Hepatocyte (in vitro differentiated cells): Measurements from ENCODE around the gene TTC8. TPM values are rescaled to one million over a fixed set of nuclear protein-coding genes. Genes with fewer than 3 reads are reported as not detected.
"Not testable (repeated sequence)": the region's sequence is repeated elsewhere in the genome, so short reads cannot be mapped to it uniquely, and the experiment has no call there.

Experiments used
- DNase-seq: peaks from one replicate; pipeline ENCODE4 v3.0.0-alpha.2; 2016; ENCODE audit warnings: low spot score
- H2AFZ ChIP-seq: fragments of 200-600 bp; sonication (generic); 2 replicates; pipeline ENCODE4 v1.6.0; 2016; ENCODE audit warnings: antibody characterized with exemption, mild to moderate bottlenecking
- H3K27ac ChIP-seq: fragments of 200-600 bp; sonication (generic); 2 replicates; pipeline ENCODE4 v1.5.1; 2016; ENCODE audit warnings: mild to moderate bottlenecking
- H3K27me3 ChIP-seq: fragments of 200-600 bp; sonication (generic); 2 replicates; pipeline ENCODE4 v1.6.1; 2016
- H3K36me3 ChIP-seq: fragments of 200-600 bp; sonication (generic); replicated peaks from 2 replicates; pipeline ENCODE4 v1.5.1; 2016; ENCODE audit warnings: low read depth; ENCODE audit not compliant: insufficient read depth
- H3K4me1 ChIP-seq: fragments of 200-600 bp; sonication (generic); 2 replicates; pipeline ENCODE4 v1.5.1; 2016; ENCODE audit warnings: mild to moderate bottlenecking, moderate library complexity; ENCODE audit not compliant: insufficient read depth
- H3K4me2 ChIP-seq: fragments of 200-600 bp; sonication (generic); 2 replicates; pipeline ENCODE4 v1.6.0; 2016
- H3K4me3 ChIP-seq: fragments of 200-600 bp; sonication (generic); 2 replicates; pipeline ENCODE4 v1.5.1; 2016; ENCODE audit warnings: mild to moderate bottlenecking
- H3K79me2 ChIP-seq: fragments of 200-600 bp; sonication (generic); 2 replicates; pipeline ENCODE4 v1.6.0; 2017; ENCODE audit warnings: mild to moderate bottlenecking
- H3K9me2 ChIP-seq: fragments of 200-600 bp; sonication (generic); replicated peaks from 2 replicates; pipeline ENCODE4 v1.6.0; 2017; ENCODE audit warnings: mild to moderate bottlenecking; ENCODE audit not compliant: insufficient read depth
- H3K9me3 ChIP-seq: fragments of 200-600 bp; sonication (generic); 2 replicates; pipeline ENCODE4 v1.5.1; 2016; ENCODE audit warnings: low read depth, mild to moderate bottlenecking
- H4K20me1 ChIP-seq: fragments of 200-600 bp; sonication (generic); 2 replicates; pipeline ENCODE4 v1.6.0; 2016; ENCODE audit warnings: mild to moderate bottlenecking; ENCODE audit not compliant: insufficient read depth, poor library complexity, severe bottlenecking
- CTCF ChIP-seq: fragments of 200-600 bp; sonication (generic); IDR thresholded peaks from 2 replicates; pipeline ENCODE4 v1.5.1; 2016; ENCODE audit warnings: antibody characterized with exemption, mild to moderate bottlenecking; ENCODE audit not compliant: poor library complexity
- EZH2 ChIP-seq: fragments of 200-600 bp; sonication (generic); IDR thresholded peaks from 2 replicates; pipeline ENCODE4 v1.6.1; 2016; ENCODE audit warnings: antibody characterized with exemption, mild to moderate bottlenecking, borderline replicate concordance
- EZH2phosphoT487 ChIP-seq: fragments of 200-600 bp; sonication (generic); IDR thresholded peaks from one replicate; pipeline ENCODE4 v1.6.1; 2018; ENCODE audit warnings: antibody characterized with exemption, mild to moderate bottlenecking, low read depth, moderate library complexity; ENCODE audit not compliant: unreplicated experiment, severe bottlenecking
- WGBS: methylation state at CpG from one replicate; pipeline ENCODE4 v1.1.6; 2016; ENCODE audit warnings: low lambda C conversion rate; ENCODE audit errors: missing lambda C conversion rate; 5-methylcytosine and 5-hydroxymethylcytosine counted together
- polyA plus RNA-seq: library from polyadenylated mRNA; unstranded; fragments of >200 nt; fragmentation: Nextera tagmentation; extraction: Ambion mirVana; gene quantifications from 2 replicates; pipeline ENCODE4 v1.2.1, GENCODE V29; 2016
- total RNA-seq: library from RNA; depleted of rRNA; stranded (reverse); fragments of >200 nt; gene quantifications from 2 replicates; pipeline ENCODE4 v1.2.3, GENCODE V29; 2014

Gene TTC8
- total and polyA plus RNA-seq, 2 experiments from 2014 or later: 23.0 to 25.6 TPM

DNA sequence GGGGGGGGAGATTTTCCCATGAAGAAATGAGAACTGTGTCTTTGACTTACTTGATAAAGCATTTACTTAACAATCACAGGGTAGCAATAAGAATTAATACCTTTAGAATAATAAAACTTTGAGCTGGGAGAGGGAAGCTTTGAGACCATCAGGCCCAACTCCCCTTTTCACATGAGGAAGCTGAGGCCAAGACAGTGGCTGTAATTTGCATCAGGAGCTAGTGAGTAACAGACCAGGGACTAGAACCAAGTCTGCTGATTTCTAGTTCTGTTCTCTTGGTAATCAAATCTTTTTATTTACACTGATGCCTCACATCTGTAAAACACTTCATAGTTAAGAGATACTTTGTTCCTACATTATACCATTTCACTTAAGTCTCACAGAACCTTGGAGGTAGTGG lies 28.7 kb downstream of the TTC8 start:
- Histone ChIP-seq H3K4me3 (no peak overlapping the region), H4K20me1 (no peaks in the 10 kb centered on the region), H3K4me1 (no peaks in the 10 kb centered on the region), H3K9me3 (no peaks in the 10 kb centered on the region), H3K36me3 (no peaks in the 10 kb centered on the region), H2AFZ (no peak overlapping the region), H3K9me2 (no peaks in the 10 kb centered on the region), H3K27ac (no peak overlapping the region), H3K79me2 (no peaks in the 10 kb centered on the region), H3K4me2 (no peak overlapping the region), H3K27me3 (no peaks in the 10 kb centered on the region)
- no peak for TF ChIP-seq CTCF
- TF ChIP-seq EZH2: no peak
- TF ChIP-seq EZH2phosphoT487: no peak
- DNase-seq: no peak

- no peak for DNase-seq
- H3K27me3 ChIP-seq: no peaks in the 10 kb centered on the region
- H3K36me3 ChIP-seq: no peaks in the 10 kb centered on the region
- WGBS: 74% methylated on average over 1 of the region's 1 CpG
- no peaks in the 10 kb centered on the region for H3K79me2 ChIP-seq
- TF ChIP-seq CTCF: no peak
- no peak for TF ChIP-seq EZH2
- no peak for TF ChIP-seq EZH2phosphoT487
- no peak overlapping the region for H2AFZ ChIP-seq
- H3K9me3 ChIP-seq: peaks cover 4% of the 10 kb centered on the region
- H3K9me2 ChIP-seq: no peaks in the 10 kb centered on the region
- H3K4me1 ChIP-seq: no peaks in the 10 kb centered on the region
- H3K4me2 ChIP-seq: no peak overlapping the region
- H3K4me3 ChIP-seq: no peak overlapping the region
- H3K27ac ChIP-seq: no peak overlapping the region
- H4K20me1 ChIP-seq: no peaks in the 10 kb centered on the region
Observed at GRCh38 chr14:88856786-88857366, 32.4 kb downstream of the TTC8 start.

DNA sequence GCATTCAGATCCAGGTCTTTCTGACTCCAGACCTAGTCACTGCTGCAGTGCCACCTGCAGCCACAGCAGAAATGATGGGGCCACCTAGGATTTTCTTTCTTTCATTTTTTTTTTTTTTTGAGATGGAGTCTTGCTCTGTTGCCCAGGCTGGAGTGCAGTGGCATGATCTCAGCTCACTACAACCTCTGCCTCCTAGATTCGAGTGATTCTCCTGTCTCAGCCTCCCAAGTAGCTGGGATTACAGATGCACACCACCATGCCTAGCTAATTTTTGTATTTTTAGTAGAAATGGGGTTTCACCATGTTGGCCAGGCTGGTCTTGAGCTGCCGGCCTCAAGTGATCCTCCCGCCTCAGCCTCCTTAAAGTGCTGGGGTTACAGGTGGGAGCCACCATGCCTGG lies 33.4 kb downstream of the TTC8 start:
- H3K4me1 ChIP-seq, H3K4me2 ChIP-seq, H3K9me3 ChIP-seq, H3K4me3 ChIP-seq, H2AFZ ChIP-seq, H3K36me3 ChIP-seq, H3K27ac ChIP-seq, H3K27me3 ChIP-seq, H3K9me2 ChIP-seq, H3K79me2 ChIP-seq, H4K20me1 ChIP-seq, DNase-seq: not testable (repeated sequence)
- 92% methylated on average over 3 of the region's 3 CpGs for WGBS

- not testable (repeated sequence) for H3K27me3 ChIP-seq, H3K36me3 ChIP-seq, H3K4me3 ChIP-seq, H3K4me1 ChIP-seq, H4K20me1 ChIP-seq, H3K4me2 ChIP-seq, H3K27ac ChIP-seq, H3K9me2 ChIP-seq, DNase-seq, H3K79me2 ChIP-seq, H2AFZ ChIP-seq, H3K9me3 ChIP-seq
- 100% methylated on average over 2 of the region's 2 CpGs for WGBS
Observed at GRCh38 chr14:88859118-88859517, 34.7 kb downstream of the TTC8 start.

DNA sequence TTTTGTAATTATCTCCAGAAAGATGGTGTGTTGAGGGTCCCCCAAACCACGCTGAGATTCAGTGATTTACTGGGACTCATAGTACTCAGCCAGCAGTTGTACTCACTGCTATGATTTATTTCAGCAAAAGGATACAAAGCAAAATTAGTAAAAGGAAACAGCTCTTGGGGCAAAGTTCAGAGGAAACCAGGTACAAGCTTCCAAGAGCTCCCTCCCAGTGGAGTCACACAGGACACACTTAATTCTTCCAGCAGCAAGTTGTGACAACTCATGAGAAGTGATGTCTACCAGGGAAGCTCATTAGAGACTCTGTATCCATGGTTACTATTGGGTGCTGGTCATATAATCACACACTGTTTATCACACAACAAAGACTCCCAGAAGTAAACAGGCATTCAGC lies 38.7 kb downstream of the TTC8 start:
- 95% methylated on average over 1 of the region's 1 CpG for WGBS
- no peaks in the 10 kb centered on the region for H3K4me1 ChIP-seq
- no peaks in the 10 kb centered on the region for H3K9me2 ChIP-seq
- H2AFZ ChIP-seq: no peak overlapping the region
- no peaks in the 10 kb centered on the region for H3K79me2 ChIP-seq
- no peak for DNase-seq
- TF ChIP-seq EZH2phosphoT487 (no peak), EZH2 (no peak), CTCF (no peak)
- H3K27me3 ChIP-seq: no peaks in the 10 kb centered on the region
- H3K27ac ChIP-seq: no peak overlapping the region
- no peak overlapping the region for H3K4me3 ChIP-seq
- peaks cover 4% of the 10 kb centered on the region for H3K9me3 ChIP-seq
- H4K20me1 ChIP-seq: no peaks in the 10 kb centered on the region
- no peak overlapping the region for H3K4me2 ChIP-seq
- H3K36me3 ChIP-seq: no peaks in the 10 kb centered on the region
